ENCODE measurements around the gene IGF1.

IGF1 gene

GRCh38 chr12:102510463-102510862, 30.1 kb upstream of the IGF1 start:
- H3K9me3 ChIP-seq (ENCODE audit: control insufficient read depth, low read length), result peaks cover 13% of the 10 kb centered on the region
- H3K36me3 ChIP-seq (ENCODE audit: control insufficient read depth, insufficient read depth, low read length, severe bottlenecking), result no peaks in the 10 kb centered on the region
- DNase-seq (ENCODE audit: low read depth), result no peak
- H3K4me3 ChIP-seq (ENCODE audit: low read length), result no peak overlapping the region
- H3K9ac ChIP-seq (ENCODE audit: low read length), result no peak overlapping the region
- H3K4me1 ChIP-seq (ENCODE audit: control insufficient read depth, insufficient read depth, low read length), result no peaks in the 10 kb centered on the region
- H3K27me3 ChIP-seq (replicated peaks; ENCODE audit: control insufficient read depth, insufficient read depth, low read length), result no peaks in the 10 kb centered on the region

- H3K36me3 ChIP-seq (ENCODE audit: control insufficient read depth, insufficient read depth, low read length, severe bottlenecking), result no peaks in the 10 kb centered on the region
- no peak for DNase-seq (ENCODE audit: low read depth)
- H3K27me3 ChIP-seq (replicated peaks; ENCODE audit: control insufficient read depth, insufficient read depth, low read length), result no peaks in the 10 kb centered on the region
- no peak overlapping the region for H3K4me3 ChIP-seq (ENCODE audit: low read length)
- peaks cover 13% of the 10 kb centered on the region for H3K9me3 ChIP-seq (ENCODE audit: control insufficient read depth, low read length)
- H3K9ac ChIP-seq (ENCODE audit: low read length), result no peak overlapping the region
- no peaks in the 10 kb centered on the region for H3K4me1 ChIP-seq (ENCODE audit: control insufficient read depth, insufficient read depth, low read length)
Measured at GRCh38 chr12:102510031-102510430, 29.7 kb upstream of the IGF1 start.

- peak; percentile 18 for DNase-seq (ENCODE audit: low read depth)
- Histone ChIP-seq H3K4me1 (ENCODE audit: control insufficient read depth, insufficient read depth, low read length) (no peaks in the 10 kb centered on the region), H3K4me3 (ENCODE audit: low read length) (no peak overlapping the region), H3K9me3 (ENCODE audit: control insufficient read depth, low read length) (peaks cover 13% of the 10 kb centered on the region), H3K36me3 (ENCODE audit: control insufficient read depth, insufficient read depth, low read length, severe bottlenecking) (no peaks in the 10 kb centered on the region), H3K27me3 (replicated peaks; ENCODE audit: control insufficient read depth, insufficient read depth, low read length) (no peaks in the 10 kb centered on the region), H3K9ac (ENCODE audit: low read length) (no peak overlapping the region)
Measured at GRCh38 chr12:102509123-102509626, 28.8 kb upstream of the IGF1 start.

DNA sequence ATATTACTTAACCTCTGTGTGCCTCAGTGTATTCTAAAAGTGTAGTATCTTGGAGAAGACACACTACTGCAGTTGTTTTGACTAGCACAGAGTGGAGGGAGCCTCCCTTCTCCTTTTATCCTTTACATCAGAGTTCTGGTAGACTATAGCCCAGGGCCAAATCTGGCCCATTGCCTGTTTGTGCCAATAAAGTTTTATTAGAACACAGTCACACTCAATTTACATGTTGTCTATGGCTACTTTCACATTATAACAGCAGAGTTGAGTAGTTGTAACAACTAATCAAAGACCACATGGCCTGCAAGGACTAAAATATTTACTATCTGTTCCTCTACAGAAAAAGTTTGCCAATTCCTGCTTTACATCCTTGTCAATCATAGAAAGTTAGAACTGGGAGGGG, 27.7 kb upstream of the IGF1 start:
- Histone ChIP-seq H3K4me1 (ENCODE audit: control insufficient read depth, insufficient read depth, low read length) (no peaks in the 10 kb centered on the region), H3K36me3 (ENCODE audit: control insufficient read depth, insufficient read depth, low read length, severe bottlenecking) (no peaks in the 10 kb centered on the region), H3K9ac (ENCODE audit: low read length) (no peak overlapping the region), H3K4me3 (ENCODE audit: low read length) (no peak overlapping the region), H3K9me3 (ENCODE audit: control insufficient read depth, low read length) (peaks cover 13% of the 10 kb centered on the region), H3K27me3 (replicated peaks; ENCODE audit: control insufficient read depth, insufficient read depth, low read length) (no peaks in the 10 kb centered on the region)
- no peak for DNase-seq (ENCODE audit: low read depth)

DNA sequence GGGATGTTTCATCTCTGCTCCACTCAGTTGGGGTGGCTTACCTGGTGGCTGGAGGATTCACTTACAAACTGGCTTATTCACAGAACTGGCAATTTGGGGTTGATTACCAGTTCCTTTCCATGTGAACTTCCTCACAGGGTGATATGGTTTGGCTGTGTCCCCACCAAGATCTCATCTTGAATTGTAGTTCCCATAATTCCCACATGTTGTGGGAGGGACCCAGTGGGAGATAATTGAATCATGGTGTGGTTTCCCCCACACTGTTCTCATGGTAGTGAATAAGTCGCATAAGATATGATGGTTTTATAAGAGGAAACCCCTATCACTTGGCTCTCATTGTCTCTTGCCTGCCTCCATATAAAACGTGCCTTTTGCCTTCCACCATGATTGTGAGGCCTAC, 26.9 kb upstream of the IGF1 start:
- no peak overlapping the region for H3K4me3 ChIP-seq (ENCODE audit: low read length)

GRCh38 chr12:102504871-102505270, 24.5 kb upstream of the IGF1 start:
- no peaks in the 10 kb centered on the region for H3K27me3 ChIP-seq (replicated peaks; ENCODE audit: control insufficient read depth, insufficient read depth, low read length)
- H3K4me1 ChIP-seq (ENCODE audit: control insufficient read depth, insufficient read depth, low read length), result peaks cover 9% of the 10 kb centered on the region
- no peak overlapping the region for H3K4me3 ChIP-seq (ENCODE audit: low read length)
- DNase-seq (ENCODE audit: low read depth), result no peak
- H3K36me3 ChIP-seq (ENCODE audit: control insufficient read depth, insufficient read depth, low read length, severe bottlenecking), result no peaks in the 10 kb centered on the region
- H3K9me3 ChIP-seq (ENCODE audit: control insufficient read depth, low read length), result peaks cover 13% of the 10 kb centered on the region
- no peak overlapping the region for H3K9ac ChIP-seq (ENCODE audit: low read length)

More for the DNA sequence above, 26.9 kb upstream of the IGF1 start:
- Histone ChIP-seq H3K4me1 (ENCODE audit: control insufficient read depth, insufficient read depth, low read length) (peaks cover under 1% of the 10 kb centered on the region), H3K9ac (ENCODE audit: low read length) (no peak overlapping the region), H3K9me3 (ENCODE audit: control insufficient read depth, low read length) (peaks cover 13% of the 10 kb centered on the region), H3K27me3 (replicated peaks; ENCODE audit: control insufficient read depth, insufficient read depth, low read length) (no peaks in the 10 kb centered on the region), H3K36me3 (ENCODE audit: control insufficient read depth, insufficient read depth, low read length, severe bottlenecking) (no peaks in the 10 kb centered on the region)
- DNase-seq (ENCODE audit: low read depth), result no peak

- no peak for DNase-seq (ENCODE audit: low read depth)
- peaks cover 13% of the 10 kb centered on the region for H3K9me3 ChIP-seq (ENCODE audit: control insufficient read depth, low read length)
- H3K27me3 ChIP-seq (replicated peaks; ENCODE audit: control insufficient read depth, insufficient read depth, low read length), result no peaks in the 10 kb centered on the region
- H3K36me3 ChIP-seq (ENCODE audit: control insufficient read depth, insufficient read depth, low read length, severe bottlenecking), result no peaks in the 10 kb centered on the region
- H3K9ac ChIP-seq (ENCODE audit: low read length), result no peak overlapping the region
- H3K4me3 ChIP-seq (ENCODE audit: low read length), result no peak overlapping the region
- H3K4me1 ChIP-seq (ENCODE audit: control insufficient read depth, insufficient read depth, low read length), result peaks cover 9% of the 10 kb centered on the region
Measured at GRCh38 chr12:102504280-102504679, 23.9 kb upstream of the IGF1 start.

- Histone ChIP-seq H3K4me1 (ENCODE audit: control insufficient read depth, insufficient read depth, low read length) (peaks cover 9% of the 10 kb centered on the region), H3K27me3 (replicated peaks; ENCODE audit: control insufficient read depth, insufficient read depth, low read length) (no peaks in the 10 kb centered on the region), H3K4me3 (ENCODE audit: low read length) (no peak overlapping the region), H3K36me3 (ENCODE audit: control insufficient read depth, insufficient read depth, low read length, severe bottlenecking) (no peaks in the 10 kb centered on the region), H3K9ac (ENCODE audit: low read length) (no peak overlapping the region), H3K9me3 (ENCODE audit: control insufficient read depth, low read length) (peaks cover 13% of the 10 kb centered on the region)
- DNase-seq (ENCODE audit: low read depth), result no peak
Measured at GRCh38 chr12:102503831-102504230, 23.5 kb upstream of the IGF1 start.

DNA sequence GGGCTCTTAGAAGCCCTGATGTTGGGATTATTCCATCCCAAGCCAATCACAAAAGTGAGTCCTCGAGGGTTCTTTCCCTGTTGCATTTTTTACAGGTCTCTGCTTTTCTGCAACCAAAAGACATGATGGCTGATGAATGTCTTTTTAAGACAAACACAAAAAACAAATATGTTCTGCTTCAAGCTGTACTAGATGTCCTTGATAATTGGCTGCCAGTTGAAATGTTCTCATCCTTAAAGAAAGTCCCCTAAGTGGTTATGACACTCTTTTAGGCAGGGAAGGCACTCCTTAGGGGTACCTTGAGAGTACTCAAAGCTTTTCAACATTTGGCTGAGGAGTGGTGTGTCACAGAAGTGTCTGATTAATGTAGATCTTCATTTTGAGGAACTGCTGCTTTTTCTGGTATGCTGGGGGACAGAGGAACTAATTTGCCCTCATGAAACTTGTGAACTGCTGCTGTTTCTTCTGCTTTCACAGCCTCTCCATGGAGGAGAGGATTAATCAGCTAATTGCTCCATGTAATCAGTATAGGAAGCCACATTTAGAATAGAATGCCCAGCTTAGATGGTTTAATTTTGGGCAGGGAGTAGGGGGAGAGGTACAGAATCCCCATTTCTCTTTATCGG, 22.8 kb upstream of the IGF1 start:
- Histone ChIP-seq H3K4me1 (ENCODE audit: control insufficient read depth, insufficient read depth, low read length) (peaks cover 9% of the 10 kb centered on the region), H3K9me3 (ENCODE audit: control insufficient read depth, low read length) (peaks cover 13% of the 10 kb centered on the region), H3K4me3 (ENCODE audit: low read length) (no peak overlapping the region), H3K27me3 (replicated peaks; ENCODE audit: control insufficient read depth, insufficient read depth, low read length) (no peaks in the 10 kb centered on the region), H3K9ac (ENCODE audit: low read length) (no peak overlapping the region), H3K36me3 (ENCODE audit: control insufficient read depth, insufficient read depth, low read length, severe bottlenecking) (no peaks in the 10 kb centered on the region)
- no peak for DNase-seq (ENCODE audit: low read depth)

DNA sequence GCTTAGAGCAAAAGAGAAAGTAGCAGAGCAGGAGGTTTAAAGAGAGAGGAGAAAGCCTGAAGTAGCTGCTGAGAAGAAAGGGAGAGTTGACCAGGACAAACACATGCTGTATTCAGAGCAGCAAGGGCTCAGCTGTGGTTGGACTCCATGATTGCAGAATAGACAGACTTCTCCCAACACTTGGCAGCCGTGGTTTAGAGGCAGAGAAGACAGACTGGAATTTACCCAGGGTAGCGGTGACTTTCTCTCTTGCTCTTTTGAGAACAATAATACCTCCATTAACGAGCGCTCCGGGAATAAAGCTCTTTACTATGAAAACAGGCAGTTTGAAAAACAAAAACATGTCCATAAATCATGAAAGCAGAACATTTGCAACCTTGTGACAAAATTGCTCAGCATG, 21.4 kb upstream of the IGF1 start:
- H3K4me1 ChIP-seq (ENCODE audit: control insufficient read depth, insufficient read depth, low read length), result peaks cover 9% of the 10 kb centered on the region
- peak overlapping the region; percentile 60 for H3K4me3 ChIP-seq (ENCODE audit: low read length)
- no peak for DNase-seq (ENCODE audit: low read depth)
- H3K9ac ChIP-seq (ENCODE audit: low read length), result peak overlapping the region; percentile 32
- H3K27me3 ChIP-seq (replicated peaks; ENCODE audit: control insufficient read depth, insufficient read depth, low read length), result no peaks in the 10 kb centered on the region
- H3K9me3 ChIP-seq (ENCODE audit: control insufficient read depth, low read length), result peaks cover 11% of the 10 kb centered on the region
- H3K36me3 ChIP-seq (ENCODE audit: control insufficient read depth, insufficient read depth, low read length, severe bottlenecking), result no peaks in the 10 kb centered on the region

DNA sequence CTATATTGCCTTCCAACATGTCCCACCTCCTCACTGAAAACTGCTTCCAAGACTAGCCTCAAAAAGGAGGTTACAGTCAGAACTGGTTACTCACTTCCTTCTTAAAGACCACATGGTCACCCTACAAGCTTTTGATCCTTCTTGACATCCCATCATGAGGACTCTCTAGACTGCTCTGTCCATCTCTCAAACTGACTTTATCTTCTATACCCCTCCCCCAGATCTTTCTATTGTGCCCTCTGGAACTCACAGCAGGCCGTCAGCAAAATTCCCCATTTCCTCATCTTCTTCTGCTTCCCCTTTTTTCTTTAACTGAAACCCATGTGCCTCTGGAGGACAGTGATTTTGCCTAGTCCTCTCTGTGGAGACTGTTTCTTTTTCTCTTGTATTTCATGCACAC, 18.1 kb upstream of the IGF1 start:
- Histone ChIP-seq H3K4me3 (ENCODE audit: low read length) (no peak overlapping the region), H3K4me1 (ENCODE audit: control insufficient read depth, insufficient read depth, low read length) (peaks cover 9% of the 10 kb centered on the region), H3K27me3 (replicated peaks; ENCODE audit: control insufficient read depth, insufficient read depth, low read length) (no peaks in the 10 kb centered on the region), H3K9me3 (ENCODE audit: control insufficient read depth, low read length) (peaks cover 9% of the 10 kb centered on the region), H3K36me3 (ENCODE audit: control insufficient read depth, insufficient read depth, low read length, severe bottlenecking) (no peaks in the 10 kb centered on the region), H3K9ac (ENCODE audit: low read length) (no peak overlapping the region)
- DNase-seq (ENCODE audit: low read depth), result no peak

- Histone ChIP-seq H3K36me3 (ENCODE audit: control insufficient read depth, insufficient read depth, low read length, severe bottlenecking) (no peaks in the 10 kb centered on the region), H3K9ac (ENCODE audit: low read length) (no peak overlapping the region), H3K27me3 (replicated peaks; ENCODE audit: control insufficient read depth, insufficient read depth, low read length) (no peaks in the 10 kb centered on the region), H3K4me3 (ENCODE audit: low read length) (no peak overlapping the region), H3K4me1 (ENCODE audit: control insufficient read depth, insufficient read depth, low read length) (peaks cover 9% of the 10 kb centered on the region), H3K9me3 (ENCODE audit: control insufficient read depth, low read length) (peaks cover 9% of the 10 kb centered on the region)
- no peak for DNase-seq (ENCODE audit: low read depth)
Measured at GRCh38 chr12:102497743-102498142, 17.4 kb upstream of the IGF1 start.

All from adipocyte (in vitro differentiated cells).